ENCODE measurements around the gene BLOC1S3.

- TF ChIP-seq SIX1 (CRISPR knock-in tag; IDR thresholded peaks at IDR 0.05; ENCODE audit: borderline replicate concordance) (no peak), NFE2L1 (CRISPR knock-in tag; IDR thresholded peaks at IDR 0.05; ENCODE audit: borderline replicate concordance) (no peak), RELA (CRISPR knock-in tag; IDR thresholded peaks at IDR 0.05) (no peak), BRCA1 (CRISPR knock-in tag; IDR thresholded peaks at IDR 0.05) (no peak), ZNF275 (CRISPR knock-in tag; IDR thresholded peaks at IDR 0.05; ENCODE audit: borderline replicate concordance) (no peak; the same call in 1 of the 2 replicates), ZBTB37 (CRISPR knock-in tag; IDR thresholded peaks at IDR 0.05) (no peak), KDM5A (IDR thresholded peaks at IDR 0.05; ENCODE audit: borderline replicate concordance, low read length) (peak; percentile 58; the same call in 1 of the 2 replicates), CAMTA2 (CRISPR knock-in tag; IDR thresholded peaks at IDR 0.05; ENCODE audit: borderline replicate concordance) (no peak), MYC (CRISPR knock-in tag; IDR thresholded peaks at IDR 0.05; ENCODE audit: borderline replicate concordance) (peak; percentile 7; the same call in 1 of the 2 replicates), PAX8 (CRISPR knock-in tag; IDR thresholded peaks at IDR 0.05; ENCODE audit: borderline replicate concordance) (no peak)
Measured at GRCh38 chr19:45179072-45179891, 698 bp downstream of the BLOC1S3 start.

Measured in HepG2 (cell line).